Muscle of arm (tissue), 14 donors: Measurements from ENCODE around the gene SIAE. TPM values are rescaled to one million over a fixed set of nuclear protein-coding genes. Genes with fewer than 3 reads are reported as not detected.
A peak's percentile ranks its signal among the peaks of the same experiment; 100 is the strongest.

Source experiments
- DNase-seq: peaks from one replicate; pipeline ENCODE4 v3.0.0-alpha.2; 2013
- long read RNA-seq, 11 donors: transcript quantifications; one replicate each; lab custom pipeline, GENCODE V29; 2026
- polyA plus RNA-seq, 12 donors: library from polyadenylated mRNA; unstranded; fragments of 120-200 nt; gene quantifications; one replicate each; pipeline ENCODE4 v1.2.1, GENCODE V29; 2013; ENCODE audit not compliant: insufficient read length in 12 of 12

Gene SIAE, protein sequence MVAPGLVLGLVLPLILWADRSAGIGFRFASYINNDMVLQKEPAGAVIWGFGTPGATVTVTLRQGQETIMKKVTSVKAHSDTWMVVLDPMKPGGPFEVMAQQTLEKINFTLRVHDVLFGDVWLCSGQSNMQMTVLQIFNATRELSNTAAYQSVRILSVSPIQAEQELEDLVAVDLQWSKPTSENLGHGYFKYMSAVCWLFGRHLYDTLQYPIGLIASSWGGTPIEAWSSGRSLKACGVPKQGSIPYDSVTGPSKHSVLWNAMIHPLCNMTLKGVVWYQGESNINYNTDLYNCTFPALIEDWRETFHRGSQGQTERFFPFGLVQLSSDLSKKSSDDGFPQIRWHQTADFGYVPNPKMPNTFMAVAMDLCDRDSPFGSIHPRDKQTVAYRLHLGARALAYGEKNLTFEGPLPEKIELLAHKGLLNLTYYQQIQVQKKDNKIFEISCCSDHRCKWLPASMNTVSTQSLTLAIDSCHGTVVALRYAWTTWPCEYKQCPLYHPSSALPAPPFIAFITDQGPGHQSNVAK
- 10 to 100 TPM in 1 of 12 donors, 1 to 10 TPM in 10, not detected in 1; 4.7 to 23.3 (median 7.2) TPM for polyA plus RNA-seq
- long read RNA-seq, donor 1, full-length matches to known transcripts: 16 of 42 reads
- long read RNA-seq, donor 1, partial matches to known transcripts: 26 of 42 reads
- long read RNA-seq, donor 1, other reads (novel, unspliced or antisense): 0 of 42 reads
- long read RNA-seq, donor 2, full-length matches to known transcripts: 4 of 4 reads
- long read RNA-seq, donor 2, partial matches to known transcripts: 0 of 4 reads
- long read RNA-seq, donor 2, other reads (novel, unspliced or antisense): 0 of 4 reads
- long read RNA-seq, donor 3, full-length matches to known transcripts: 1 of 1 reads
- long read RNA-seq, donor 3, partial matches to known transcripts: 0 of 1 reads
- long read RNA-seq, donor 3, other reads (novel, unspliced or antisense): 0 of 1 reads
- long read RNA-seq, donor 4: 0 reads
- long read RNA-seq, donor 5: 0 reads
- long read RNA-seq, donor 6: 0 reads
- long read RNA-seq, donor 7, full-length matches to known transcripts: 1 of 1 reads
- long read RNA-seq, donor 7, partial matches to known transcripts: 0 of 1 reads
- long read RNA-seq, donor 7, other reads (novel, unspliced or antisense): 0 of 1 reads
- long read RNA-seq, donor 8, full-length matches to known transcripts: 2 of 2 reads
- long read RNA-seq, donor 8, partial matches to known transcripts: 0 of 2 reads
- long read RNA-seq, donor 8, other reads (novel, unspliced or antisense): 0 of 2 reads
- long read RNA-seq, donor 9, partial matches to known transcripts: 0 of 1 reads
- long read RNA-seq, donor 9, other reads (novel, unspliced or antisense): 0 of 1 reads
- long read RNA-seq, donor 10, full-length matches to known transcripts: 3 of 3 reads
- long read RNA-seq, donor 10, partial matches to known transcripts: 0 of 3 reads
- long read RNA-seq, donor 10, other reads (novel, unspliced or antisense): 0 of 3 reads
- long read RNA-seq, donor 11, partial matches to known transcripts: 0 of 1 reads
- long read RNA-seq, donor 11, other reads (novel, unspliced or antisense): 0 of 1 reads

GRCh38 chr11:124673333-124674167, at the start of gene SIAE, which contains the start of gene SPA17:
TSS of gene SIAE (minus strand) at chr11:124673739. CDS start at chr11:124673708, 31 bp downstream.
TSS of gene SPA17 (plus strand) at chr11:124673904. CDS start at chr11:124675265, 1,361 bp downstream.
- DNase-seq: peak; percentile 94

DNA sequence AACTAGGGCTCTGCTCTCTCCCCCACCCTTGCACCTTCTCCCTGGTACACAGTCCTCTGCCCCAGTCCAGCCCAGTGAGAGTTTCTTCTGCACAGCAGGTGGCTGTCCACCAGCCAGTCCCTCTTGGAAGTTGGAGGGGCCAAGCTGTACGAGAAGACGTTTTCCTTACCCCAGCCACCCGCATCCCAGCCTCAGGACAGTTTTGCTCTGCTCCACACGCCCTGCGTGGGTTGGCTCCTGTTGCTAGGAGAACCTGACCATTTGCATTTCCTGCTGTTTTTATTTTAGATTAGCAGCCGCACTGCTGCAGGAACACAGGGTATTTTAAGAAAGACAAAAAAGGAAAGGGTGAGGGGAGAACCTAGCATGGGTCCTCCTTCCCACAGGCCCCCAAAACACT, 48.6 kb upstream of the SIAE start:
- no peak for DNase-seq

- no peak for DNase-seq
Measured at GRCh38 chr11:124719534-124719933, 46.0 kb upstream of the SIAE start.

DNA sequence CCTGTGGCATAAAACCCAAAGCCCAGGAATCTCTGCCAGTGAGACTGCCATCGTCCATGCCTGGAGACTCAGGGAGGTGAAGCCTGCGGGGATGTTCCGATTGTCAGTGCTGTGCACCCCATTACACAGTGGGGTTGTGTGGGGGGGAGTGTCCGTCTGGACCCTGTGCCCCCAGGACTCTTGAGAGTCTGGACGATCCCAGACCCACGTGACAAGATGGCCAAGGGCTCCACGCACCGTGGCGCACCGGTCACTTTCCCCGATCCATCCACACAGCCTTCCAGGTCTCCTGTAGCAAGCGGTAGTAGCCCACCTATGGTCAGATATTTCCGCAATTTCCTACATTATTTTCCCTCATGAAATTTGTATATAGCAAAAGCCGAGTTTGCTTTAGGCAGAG, 45.3 kb upstream of the SIAE start:
- DNase-seq: no peak

- no peak for DNase-seq
Measured at GRCh38 chr11:124717786-124718651, 44.5 kb upstream of the SIAE start.

DNA sequence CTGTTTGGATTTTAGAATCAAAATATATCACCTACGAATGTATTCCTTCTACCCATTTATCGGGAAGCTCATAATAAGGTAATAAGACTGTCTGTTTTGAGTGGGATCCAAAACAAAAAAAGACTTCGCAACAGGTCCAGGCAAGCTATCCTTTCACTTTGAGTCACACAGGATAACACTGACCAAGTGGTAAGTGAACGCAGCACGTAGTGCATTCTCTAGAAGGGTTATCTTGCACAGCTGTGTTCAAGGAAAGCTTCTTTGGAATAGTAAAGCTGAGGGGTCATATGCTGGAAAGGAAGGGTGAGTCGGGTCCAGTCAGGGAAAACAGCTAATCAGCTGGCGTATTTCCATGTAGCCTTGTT, 43.9 kb upstream of the SIAE start:
- DNase-seq: no peak

GRCh38 chr11:124716591-124716990, 43.1 kb upstream of the SIAE start:
- DNase-seq: no peak

GRCh38 chr11:124712392-124712791, 38.9 kb upstream of the SIAE start:
- no peak for DNase-seq

DNA sequence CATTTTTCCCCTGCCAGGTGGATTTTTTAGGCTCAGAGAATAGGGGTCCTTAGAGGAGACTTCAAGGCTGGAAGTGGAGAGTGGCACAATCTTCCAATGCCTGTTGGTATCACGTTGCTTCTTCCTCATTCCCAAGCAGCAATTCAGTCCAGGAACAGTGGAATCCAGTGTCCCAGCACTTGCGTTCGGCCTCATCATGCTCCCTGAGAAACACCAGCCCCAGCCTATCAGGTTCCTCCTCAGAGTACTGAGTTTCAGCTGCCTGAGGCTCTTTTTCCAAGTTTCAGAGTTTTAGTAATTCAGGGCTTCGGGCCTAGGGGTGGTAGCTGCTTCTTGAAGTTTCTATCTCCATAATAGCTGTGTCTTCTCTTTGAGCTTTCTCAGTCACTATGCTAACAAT, 34.3 kb upstream of the SIAE start:
- DNase-seq: no peak

DNA sequence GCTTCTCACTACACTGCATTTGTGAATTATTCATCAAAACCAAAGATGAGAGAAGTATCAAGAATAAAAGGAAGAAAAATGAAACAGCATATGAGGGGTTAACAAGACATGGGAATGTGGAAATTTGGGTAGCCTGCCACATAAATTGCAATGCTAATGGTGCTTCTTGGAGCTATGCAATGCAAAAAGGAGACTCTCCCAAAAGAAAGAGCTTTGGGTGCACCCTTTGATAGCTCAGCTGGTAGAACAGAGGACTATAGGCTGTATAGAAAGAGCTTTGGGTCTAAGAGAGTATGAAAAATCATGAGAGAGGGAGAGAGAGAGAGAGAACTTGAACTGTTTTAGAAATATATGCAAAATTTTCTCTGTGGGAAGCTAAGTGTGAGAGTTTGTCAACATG, 26.5 kb upstream of the SIAE start:
- DNase-seq: no peak

DNA sequence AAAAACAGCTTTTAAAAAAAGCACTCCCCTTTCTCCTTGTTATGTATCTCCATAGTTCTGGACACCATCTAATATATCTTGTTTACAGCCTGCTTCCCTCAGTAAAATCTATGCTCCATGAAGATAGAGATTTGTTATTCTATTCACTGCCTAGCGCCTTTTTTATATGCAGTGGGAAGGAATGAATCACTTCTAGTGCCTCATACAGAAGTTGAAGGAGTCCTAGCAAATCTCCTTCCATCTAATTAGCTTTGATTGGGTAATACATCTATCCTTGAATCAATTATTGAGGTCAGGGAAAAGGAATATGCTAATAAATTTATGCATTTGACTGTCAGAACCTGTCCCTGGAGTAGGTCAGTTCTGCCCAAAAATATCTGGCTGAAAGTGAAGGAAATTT, 26.0 kb upstream of the SIAE start:
- no peak for DNase-seq

DNA sequence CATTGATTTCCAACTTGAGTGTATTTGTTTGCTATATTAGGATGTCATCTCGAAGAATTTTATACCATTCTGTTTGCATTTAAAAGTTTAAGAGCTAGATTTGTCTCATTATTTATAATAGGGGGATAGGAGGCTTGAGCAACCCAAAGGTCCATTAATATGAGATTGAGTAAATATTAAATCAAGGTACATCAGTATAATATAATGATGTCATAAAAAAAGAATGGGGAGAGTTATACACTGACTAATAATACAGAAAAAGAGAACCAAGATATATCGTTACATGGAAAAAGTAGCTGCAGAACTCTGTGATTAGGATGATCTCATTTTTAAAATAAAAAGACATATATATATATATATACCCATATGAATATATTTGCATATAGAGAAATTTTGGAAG, 19.6 kb upstream of the SIAE start:
- DNase-seq: no peak

DNA sequence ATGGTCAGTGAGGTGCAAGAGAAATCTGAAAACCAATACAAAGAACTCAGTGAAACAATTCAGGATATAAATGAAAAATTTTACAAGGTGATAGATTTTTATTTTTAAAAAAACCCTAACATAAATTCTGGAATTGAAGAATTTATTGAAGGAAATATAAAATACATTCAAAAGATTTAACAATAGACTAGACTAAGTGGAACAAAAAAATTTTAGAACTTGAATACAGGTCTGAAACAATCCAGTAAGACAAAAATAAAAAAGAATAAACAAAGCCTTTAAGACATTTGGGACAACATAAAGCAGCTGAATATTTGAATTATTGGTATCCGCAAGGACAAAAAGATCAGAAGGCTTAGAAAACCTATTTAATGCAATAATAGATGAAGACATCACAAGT, 8.9 kb upstream of the SIAE start:
- DNase-seq: no peak

GRCh38 chr11:124681421-124681820, 7.9 kb upstream of the SIAE start:
- no peak for DNase-seq

- no peak for DNase-seq
Measured at GRCh38 chr11:124678416-124678815, 4.9 kb upstream of the SIAE start.

DNA sequence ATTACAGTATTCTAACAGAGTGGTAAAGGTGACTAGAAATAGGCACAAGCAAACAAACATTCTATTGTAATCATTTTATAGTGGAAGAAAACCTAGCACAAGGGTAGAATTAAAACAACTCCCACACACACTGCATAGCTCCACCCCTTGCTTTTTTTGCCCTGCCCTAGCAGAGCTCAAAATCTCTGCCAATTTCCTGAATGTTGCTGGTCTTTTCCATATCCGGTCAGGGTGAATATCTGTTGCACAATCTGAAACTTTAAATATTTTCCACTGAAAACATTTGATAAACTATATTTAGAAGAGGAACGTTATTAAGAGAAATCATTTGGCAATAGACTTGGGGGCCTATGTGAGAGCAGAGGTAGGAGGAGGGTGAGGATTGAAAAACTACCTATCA, 2.8 kb upstream of the SIAE start:
- DNase-seq: no peak

- DNase-seq: no peak
Measured at GRCh38 chr11:124674571-124674970, 1.0 kb upstream of the SIAE start.

DNA sequence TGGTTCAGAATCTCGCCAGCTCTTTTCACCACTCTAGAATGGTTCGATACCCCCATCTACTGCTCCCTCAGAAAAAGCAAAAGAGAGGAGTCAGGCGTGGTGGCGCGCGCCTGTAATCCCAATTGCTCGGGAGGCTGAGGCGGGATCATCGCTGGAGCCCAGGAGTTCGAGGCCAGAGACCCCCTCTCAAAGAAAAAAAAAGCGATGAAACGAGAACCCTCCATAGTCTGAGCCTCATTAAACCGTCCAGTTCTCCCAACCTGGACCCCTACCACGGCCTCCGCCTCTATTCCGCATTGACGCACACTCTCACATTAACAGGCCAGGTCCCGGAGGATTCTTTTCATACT, 604 bp upstream of the SIAE start:
- no peak for DNase-seq

GRCh38 chr11:124672536-124673215, 863 bp downstream of the SIAE start:
- no peak for DNase-seq
